Measurements from ENCODE around the gene ADNP. TPM values are rescaled to one million over a fixed set of nuclear protein-coding genes. Genes with fewer than 3 reads are reported as not detected.
A peak's percentile ranks its signal among the peaks of the same experiment; 100 is the strongest.

ADNP gene
- total and polyA plus RNA-seq, 10 of the 15 experiments (the other 5 are each of a cell fraction or from before 2014, with no cell fraction given) = 23.0 to 74.4 (median 34.9) TPM

DNA sequence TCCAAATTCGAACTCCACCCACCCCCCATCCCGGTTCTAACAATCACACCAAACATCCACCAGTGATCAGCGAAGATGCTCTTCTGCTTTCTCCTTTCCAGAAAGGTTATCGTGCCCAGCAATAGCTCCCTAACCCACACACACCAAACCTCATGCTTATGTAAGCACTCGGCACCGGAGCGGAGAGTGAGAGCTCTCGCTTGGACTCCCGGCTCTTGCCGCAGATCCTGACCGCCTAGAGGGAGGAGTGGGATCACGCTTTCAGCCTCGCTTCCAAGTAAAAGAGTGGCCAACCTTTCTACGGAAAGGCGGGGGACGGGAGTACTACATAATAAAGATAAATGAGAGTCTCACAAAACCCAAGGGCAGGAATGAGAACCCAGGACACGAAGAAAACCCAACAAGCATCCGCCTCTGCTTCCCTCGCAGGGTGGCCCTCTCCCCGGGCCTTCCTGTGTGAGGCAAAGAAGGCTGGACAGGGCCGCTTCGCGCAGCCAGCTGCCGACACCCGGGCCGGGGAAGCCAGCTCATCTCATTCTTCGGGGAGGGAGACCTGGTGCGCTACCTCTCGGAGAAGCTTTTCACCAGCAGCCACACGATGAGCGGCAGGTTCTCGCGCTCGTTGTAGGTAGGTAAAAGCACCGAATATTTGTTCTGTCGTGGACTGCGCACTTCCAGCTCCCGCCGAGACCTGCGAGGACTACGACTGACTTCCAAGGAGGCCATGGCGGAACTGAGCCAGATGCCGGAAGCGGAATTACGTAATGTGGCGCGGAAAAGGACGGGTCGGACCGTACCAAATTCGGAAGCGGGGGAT, 26.8 kb upstream of the ADNP start, which contains the start of gene DPM1 (continued):
- TF ChIP-seq CUX1 (IDR thresholded peaks at IDR 0.05; ENCODE audit: insufficient replicate concordance, low read depth, low read length) (no peak), HSF1 (IDR thresholded peaks at IDR 0.05; ENCODE audit: low read depth, low read length) (no peak), RFX5 (IDR thresholded peaks at IDR 0.05; ENCODE audit: low read depth, low read length) (0 out of 2 replicates have a peak, but pooled peaks have one; percentile 5), ATF7 (IDR thresholded peaks at IDR 0.05; ENCODE audit: low read depth) (no peak), LARP7 (IDR thresholded peaks at IDR 0.05) (peak; percentile 60; the same call in 1 of the 2 replicates), TAF1 (IDR thresholded peaks at IDR 0.05; ENCODE audit: borderline replicate concordance, low read depth, low read length) (peak; percentile 100), KAT2A (conservative IDR thresholded peaks at IDR 0.05; ENCODE audit: control insufficient read depth, low read depth, low read length) (no peak), HCFC1 (IDR thresholded peaks at IDR 0.05; ENCODE audit: low read length) (peak; percentile 38; the same call in 1 of the 2 replicates), NR2F1 (conservative IDR thresholded peaks at IDR 0.05) (no peak), STAT1 (conservative IDR thresholded peaks at IDR 0.05) (no peak), ZNF592 (IDR thresholded peaks at IDR 0.05) (no peak), TCF3 (IDR thresholded peaks at IDR 0.05; ENCODE audit: borderline replicate concordance, insufficient read depth, low read depth, low read length) (0 out of 2 replicates have a peak, but pooled peaks have one; percentile 26), MEF2B (IDR thresholded peaks at IDR 0.05; ENCODE audit: partially characterized antibody, poor library complexity, severe bottlenecking) (no peak)
- TF ChIP-seq, protein P1, sequence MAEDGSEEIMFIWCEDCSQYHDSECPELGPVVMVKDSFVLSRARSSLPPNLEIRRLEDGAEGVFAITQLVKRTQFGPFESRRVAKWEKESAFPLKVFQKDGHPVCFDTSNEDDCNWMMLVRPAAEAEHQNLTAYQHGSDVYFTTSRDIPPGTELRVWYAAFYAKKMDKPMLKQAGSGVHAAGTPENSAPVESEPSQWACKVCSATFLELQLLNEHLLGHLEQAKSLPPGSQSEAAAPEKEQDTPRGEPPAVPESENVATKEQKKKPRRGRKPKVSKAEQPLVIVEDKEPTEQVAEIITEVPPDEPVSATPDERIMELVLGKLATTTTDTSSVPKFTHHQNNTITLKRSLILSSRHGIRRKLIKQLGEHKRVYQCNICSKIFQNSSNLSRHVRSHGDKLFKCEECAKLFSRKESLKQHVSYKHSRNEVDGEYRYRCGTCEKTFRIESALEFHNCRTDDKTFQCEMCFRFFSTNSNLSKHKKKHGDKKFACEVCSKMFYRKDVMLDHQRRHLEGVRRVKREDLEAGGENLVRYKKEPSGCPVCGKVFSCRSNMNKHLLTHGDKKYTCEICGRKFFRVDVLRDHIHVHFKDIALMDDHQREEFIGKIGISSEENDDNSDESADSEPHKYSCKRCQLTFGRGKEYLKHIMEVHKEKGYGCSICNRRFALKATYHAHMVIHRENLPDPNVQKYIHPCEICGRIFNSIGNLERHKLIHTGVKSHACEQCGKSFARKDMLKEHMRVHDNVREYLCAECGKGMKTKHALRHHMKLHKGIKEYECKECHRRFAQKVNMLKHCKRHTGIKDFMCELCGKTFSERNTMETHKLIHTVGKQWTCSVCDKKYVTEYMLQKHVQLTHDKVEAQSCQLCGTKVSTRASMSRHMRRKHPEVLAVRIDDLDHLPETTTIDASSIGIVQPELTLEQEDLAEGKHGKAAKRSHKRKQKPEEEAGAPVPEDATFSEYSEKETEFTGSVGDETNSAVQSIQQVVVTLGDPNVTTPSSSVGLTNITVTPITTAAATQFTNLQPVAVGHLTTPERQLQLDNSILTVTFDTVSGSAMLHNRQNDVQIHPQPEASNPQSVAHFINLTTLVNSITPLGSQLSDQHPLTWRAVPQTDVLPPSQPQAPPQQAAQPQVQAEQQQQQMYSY (CRISPR knock-in tag; IDR thresholded peaks at IDR 0.05) = peak; percentile 54; the same call in 1 of the 2 replicates

All from GM12878 (cell line).